Liver (tissue), 9 donors: ENCODE measurements around the gene CASP3. TPM values are rescaled to one million over a fixed set of nuclear protein-coding genes. Genes with fewer than 3 reads are reported as not detected.

Source experiments
- DNase-seq: peaks from one replicate; pipeline ENCODE4 v3.0.0-alpha.2; 2017; ENCODE audit warnings: low spot score
- H3K27ac ChIP-seq, 2 donors: one replicate each; pipeline ENCODE4 v1.7.0; 2013; ENCODE audit warnings: inconsistent platforms in 2 of 2, low read length in 2 of 2, control low read depth in 1 of 2, low read depth in 1 of 2, mild to moderate bottlenecking in 1 of 2
- H3K27me3 ChIP-seq, 4 donors: one replicate each; pipeline versions ENCODE4 v1.6.1 to v1.7.0; 2013; ENCODE audit warnings: low read length in 3 of 4, inconsistent platforms in 1 of 4, mild to moderate bottlenecking in 1 of 4, moderate library complexity in 1 of 4; ENCODE audit not compliant: control insufficient read depth in 4 of 4, insufficient read depth in 4 of 4
- H3K36me3 ChIP-seq, 4 donors: one replicate each; pipeline versions ENCODE4 v1.6.1 to v1.7.0; 2013; ENCODE audit warnings: low read length in 3 of 4, mild to moderate bottlenecking in 3 of 4, low read depth in 1 of 4, moderate library complexity in 1 of 4; ENCODE audit not compliant: control insufficient read depth in 4 of 4, insufficient read depth in 3 of 4
- H3K4me1 ChIP-seq, 4 donors: one replicate each; pipeline versions ENCODE4 v1.6.1 to v1.7.0; 2013; ENCODE audit warnings: low read length in 3 of 4, mild to moderate bottlenecking in 3 of 4, moderate library complexity in 1 of 4; ENCODE audit not compliant: control insufficient read depth in 4 of 4, insufficient read depth in 4 of 4
- H3K4me3 ChIP-seq, 3 donors: one replicate each; pipeline versions ENCODE4 v1.6.1 to v1.7.0; 2013; ENCODE audit warnings: low read length in 3 of 3, control low read depth in 1 of 3, low read depth in 1 of 3, mild to moderate bottlenecking in 1 of 3
- H3K9ac ChIP-seq, 2 donors: one replicate each; pipeline ENCODE4 v1.7.0; 2013; ENCODE audit warnings: low read length in 2 of 2, mild to moderate bottlenecking in 2 of 2, moderate library complexity in 2 of 2, control low read depth in 1 of 2, low read depth in 1 of 2
- H3K9me3 ChIP-seq, 4 donors: one replicate each; pipeline versions ENCODE4 v1.6.1 to v1.7.0; 2013; ENCODE audit warnings: low read length in 3 of 4; ENCODE audit not compliant: control insufficient read depth in 4 of 4
- EGR1 ChIP-seq, 2 donors: IDR thresholded peaks; 2 replicates each; pipeline ENCODE4 v1.6.1; 2016 to 2018; ENCODE audit warnings: antibody characterized with exemption in 2 of 2, low read depth in 2 of 2
- FOXA1 ChIP-seq: IDR thresholded peaks from 2 replicates; pipeline ENCODE4 v1.6.1; 2016; ENCODE audit warnings: antibody characterized with exemption
- HNF4A ChIP-seq, 2 donors: conservative IDR thresholded peaks; 2 replicates each; pipeline ENCODE4 v1.6.1; 2016; ENCODE audit warnings: antibody characterized with exemption in 2 of 2, mild to moderate bottlenecking in 2 of 2
- HNF4G ChIP-seq: IDR thresholded peaks from 2 replicates; pipeline ENCODE4 v1.6.1; 2016; ENCODE audit warnings: antibody characterized with exemption
- JUND ChIP-seq, 2 donors: IDR thresholded peaks; 2 replicates each; pipeline ENCODE4 v1.6.1; 2016; ENCODE audit warnings: antibody characterized with exemption in 2 of 2
- RAD21 ChIP-seq, 2 donors: IDR thresholded peaks; 2 replicates each; pipeline ENCODE4 v1.6.1; 2016; ENCODE audit warnings: antibody characterized with exemption in 2 of 2, mild to moderate bottlenecking in 2 of 2
- RXRA ChIP-seq, 2 donors: IDR thresholded peaks; 2 replicates each; pipeline ENCODE4 v1.6.1; 2017 to 2018; ENCODE audit warnings: antibody characterized with exemption in 2 of 2, mild to moderate bottlenecking in 1 of 2
- SP1 ChIP-seq: IDR thresholded peaks from 2 replicates; pipeline ENCODE4 v1.6.1; 2018; ENCODE audit warnings: antibody characterized with exemption, mild to moderate bottlenecking
- TAF1 ChIP-seq: conservative IDR thresholded peaks from 2 replicates; pipeline ENCODE4 v1.6.1; 2016; ENCODE audit warnings: antibody characterized with exemption, mild to moderate bottlenecking
- YY1 ChIP-seq: IDR thresholded peaks from 2 replicates; pipeline ENCODE4 v1.6.1; 2016; ENCODE audit warnings: antibody characterized with exemption, mild to moderate bottlenecking
- WGBS: extraction: QIAGEN DNeasy Blood & Tissue Kit; methylation state at CpG from one replicate; pipeline ENCODE4 v1.1.7; 2013; 5-methylcytosine and 5-hydroxymethylcytosine counted together
- polyA plus RNA-seq, 2 donors: library from polyadenylated mRNA; stranded (reverse) in 1 of 2; unstranded in 1 of 2; fragments of 200-250 nt in 1 of 2; fragments of >200 nt in 1 of 2; fragmentation: Nextera tagmentation in 1 of 2; extraction: Ambion mirVana in 1 of 2; gene quantifications; one replicate each; pipeline versions ENCODE4 v1.2.1 to v1.2.3, GENCODE V29; 2013 to 2015
- total RNA-seq, 2 donors: library from RNA; depleted of rRNA; stranded (reverse); fragments of >200 nt; gene quantifications; one replicate each; pipeline ENCODE4 v1.2.3, GENCODE V29; 2014
- TF ChIP-seq, protein P1 (sequence below): fragments of 150-350 bp; IDR thresholded peaks from 2 replicates; pipeline ENCODE4 v1.5.1; 2017; ENCODE audit warnings: improper control_type of control experiment, low read depth, low read length; ENCODE audit not compliant: missing input control
- TF ChIP-seq, protein P2 (sequence below): IDR thresholded peaks from 2 replicates; pipeline ENCODE4 v1.6.1; 2016; ENCODE audit warnings: antibody characterized with exemption, mild to moderate bottlenecking
- TF ChIP-seq, protein P3 (sequence below): IDR thresholded peaks from 2 replicates; pipeline ENCODE4 v1.6.1; 2016; ENCODE audit warnings: antibody characterized with exemption
- donor health status: healthy.
- donor health status: healthy.
- donor health status: healthy.
- donor health status: healthy.
- donor health status: healthy.

The CASP3 gene
- total and polyA plus RNA-seq, 4 donors = 7.8 to 30.1 (median 11.8) TPM

DNA sequence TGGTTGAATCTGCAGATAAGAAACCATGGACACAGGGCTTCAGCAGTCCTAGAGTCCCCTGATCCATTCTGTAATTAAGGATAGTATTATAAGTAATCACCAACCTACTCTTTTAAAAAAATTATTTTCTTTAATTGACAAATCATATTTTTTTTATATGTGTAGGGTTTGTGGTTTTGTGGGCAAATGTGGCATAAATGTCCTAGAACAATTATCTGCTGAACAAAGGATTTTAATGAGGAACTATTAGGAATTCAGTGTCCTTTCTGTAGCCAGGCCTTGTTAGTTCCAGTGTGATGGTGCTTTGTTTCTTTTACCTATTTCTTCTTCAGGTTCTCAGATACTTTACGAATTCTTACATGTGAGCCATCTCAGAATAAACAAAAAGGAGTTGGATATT lies 32.7 kb upstream of the CASP3 start:
- DNase-seq = no peak
- Histone ChIP-seq H3K27me3 (no peaks in the 10 kb centered on the region), H3K36me3 (peaks cover 0 to 2% (median under 1%) of the 10 kb centered on the region in 4 donors), H3K9ac (no peak overlapping the region), H3K4me3 (no peak overlapping the region), H3K27ac (no peak overlapping the region), H3K4me1 (peaks cover 0 to 3% (median 0%) of the 10 kb centered on the region in 4 donors), H3K9me3 (no peaks in the 10 kb centered on the region)
- WGBS = 97% methylated on average over 1 of the region's 1 CpG
- TF ChIP-seq, protein P1, sequence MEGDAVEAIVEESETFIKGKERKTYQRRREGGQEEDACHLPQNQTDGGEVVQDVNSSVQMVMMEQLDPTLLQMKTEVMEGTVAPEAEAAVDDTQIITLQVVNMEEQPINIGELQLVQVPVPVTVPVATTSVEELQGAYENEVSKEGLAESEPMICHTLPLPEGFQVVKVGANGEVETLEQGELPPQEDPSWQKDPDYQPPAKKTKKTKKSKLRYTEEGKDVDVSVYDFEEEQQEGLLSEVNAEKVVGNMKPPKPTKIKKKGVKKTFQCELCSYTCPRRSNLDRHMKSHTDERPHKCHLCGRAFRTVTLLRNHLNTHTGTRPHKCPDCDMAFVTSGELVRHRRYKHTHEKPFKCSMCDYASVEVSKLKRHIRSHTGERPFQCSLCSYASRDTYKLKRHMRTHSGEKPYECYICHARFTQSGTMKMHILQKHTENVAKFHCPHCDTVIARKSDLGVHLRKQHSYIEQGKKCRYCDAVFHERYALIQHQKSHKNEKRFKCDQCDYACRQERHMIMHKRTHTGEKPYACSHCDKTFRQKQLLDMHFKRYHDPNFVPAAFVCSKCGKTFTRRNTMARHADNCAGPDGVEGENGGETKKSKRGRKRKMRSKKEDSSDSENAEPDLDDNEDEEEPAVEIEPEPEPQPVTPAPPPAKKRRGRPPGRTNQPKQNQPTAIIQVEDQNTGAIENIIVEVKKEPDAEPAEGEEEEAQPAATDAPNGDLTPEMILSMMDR = no peak
- no peak for TF ChIP-seq JUND (IDR thresholded peaks at IDR 0.05)
- no peak for TF ChIP-seq RAD21 (IDR thresholded peaks at IDR 0.05)
- TF ChIP-seq, protein P2, sequence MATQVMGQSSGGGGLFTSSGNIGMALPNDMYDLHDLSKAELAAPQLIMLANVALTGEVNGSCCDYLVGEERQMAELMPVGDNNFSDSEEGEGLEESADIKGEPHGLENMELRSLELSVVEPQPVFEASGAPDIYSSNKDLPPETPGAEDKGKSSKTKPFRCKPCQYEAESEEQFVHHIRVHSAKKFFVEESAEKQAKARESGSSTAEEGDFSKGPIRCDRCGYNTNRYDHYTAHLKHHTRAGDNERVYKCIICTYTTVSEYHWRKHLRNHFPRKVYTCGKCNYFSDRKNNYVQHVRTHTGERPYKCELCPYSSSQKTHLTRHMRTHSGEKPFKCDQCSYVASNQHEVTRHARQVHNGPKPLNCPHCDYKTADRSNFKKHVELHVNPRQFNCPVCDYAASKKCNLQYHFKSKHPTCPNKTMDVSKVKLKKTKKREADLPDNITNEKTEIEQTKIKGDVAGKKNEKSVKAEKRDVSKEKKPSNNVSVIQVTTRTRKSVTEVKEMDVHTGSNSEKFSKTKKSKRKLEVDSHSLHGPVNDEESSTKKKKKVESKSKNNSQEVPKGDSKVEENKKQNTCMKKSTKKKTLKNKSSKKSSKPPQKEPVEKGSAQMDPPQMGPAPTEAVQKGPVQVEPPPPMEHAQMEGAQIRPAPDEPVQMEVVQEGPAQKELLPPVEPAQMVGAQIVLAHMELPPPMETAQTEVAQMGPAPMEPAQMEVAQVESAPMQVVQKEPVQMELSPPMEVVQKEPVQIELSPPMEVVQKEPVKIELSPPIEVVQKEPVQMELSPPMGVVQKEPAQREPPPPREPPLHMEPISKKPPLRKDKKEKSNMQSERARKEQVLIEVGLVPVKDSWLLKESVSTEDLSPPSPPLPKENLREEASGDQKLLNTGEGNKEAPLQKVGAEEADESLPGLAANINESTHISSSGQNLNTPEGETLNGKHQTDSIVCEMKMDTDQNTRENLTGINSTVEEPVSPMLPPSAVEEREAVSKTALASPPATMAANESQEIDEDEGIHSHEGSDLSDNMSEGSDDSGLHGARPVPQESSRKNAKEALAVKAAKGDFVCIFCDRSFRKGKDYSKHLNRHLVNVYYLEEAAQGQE = no peak
- no peak for TF ChIP-seq HNF4G
- no peak for TF ChIP-seq TAF1

DNA sequence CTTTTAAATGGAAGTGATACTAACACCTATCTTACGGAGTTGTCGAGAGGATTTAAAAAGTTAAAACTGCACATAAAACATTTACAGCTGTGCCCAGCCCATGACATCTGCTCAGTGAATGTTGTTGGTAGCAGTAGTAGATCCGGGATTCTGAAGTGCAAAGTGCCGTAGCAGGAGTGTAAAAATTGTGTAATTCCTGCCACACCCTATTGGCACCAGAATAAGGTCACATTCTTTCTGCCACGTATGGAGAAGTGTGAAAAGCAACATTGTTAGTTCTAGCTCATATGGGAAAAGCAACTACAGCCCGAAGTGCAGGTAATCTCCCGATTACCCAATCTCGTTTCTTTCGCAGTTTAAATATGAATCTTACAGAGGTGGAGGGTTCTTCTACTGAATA lies 31.5 kb upstream of the CASP3 start:
- Histone ChIP-seq H3K9me3 (no peaks in the 10 kb centered on the region), H3K4me1 (peaks cover 0 to 3% (median 0%) of the 10 kb centered on the region in 4 donors), H3K4me3 (no peak overlapping the region), H3K27ac (no peak overlapping the region), H3K9ac (no peak overlapping the region), H3K27me3 (no peaks in the 10 kb centered on the region), H3K36me3 (peaks cover 0 to 2% (median 0%) of the 10 kb centered on the region in 4 donors)
- DNase-seq = no peak
- TF ChIP-seq, protein P2 = no peak
- TF ChIP-seq SP1 (no peak), RXRA (IDR thresholded peaks at IDR 0.05) (no peak), RAD21 (IDR thresholded peaks at IDR 0.05) (no peak), HNF4A (conservative IDR thresholded peaks at IDR 0.05) (peak in 1 of 2 donors; percentile 8), EGR1 (IDR thresholded peaks at IDR 0.05; ENCODE audit: low read depth in 2 of 2) (no peak), FOXA1 (no peak), YY1 (no peak)
- TF ChIP-seq, protein P3, sequence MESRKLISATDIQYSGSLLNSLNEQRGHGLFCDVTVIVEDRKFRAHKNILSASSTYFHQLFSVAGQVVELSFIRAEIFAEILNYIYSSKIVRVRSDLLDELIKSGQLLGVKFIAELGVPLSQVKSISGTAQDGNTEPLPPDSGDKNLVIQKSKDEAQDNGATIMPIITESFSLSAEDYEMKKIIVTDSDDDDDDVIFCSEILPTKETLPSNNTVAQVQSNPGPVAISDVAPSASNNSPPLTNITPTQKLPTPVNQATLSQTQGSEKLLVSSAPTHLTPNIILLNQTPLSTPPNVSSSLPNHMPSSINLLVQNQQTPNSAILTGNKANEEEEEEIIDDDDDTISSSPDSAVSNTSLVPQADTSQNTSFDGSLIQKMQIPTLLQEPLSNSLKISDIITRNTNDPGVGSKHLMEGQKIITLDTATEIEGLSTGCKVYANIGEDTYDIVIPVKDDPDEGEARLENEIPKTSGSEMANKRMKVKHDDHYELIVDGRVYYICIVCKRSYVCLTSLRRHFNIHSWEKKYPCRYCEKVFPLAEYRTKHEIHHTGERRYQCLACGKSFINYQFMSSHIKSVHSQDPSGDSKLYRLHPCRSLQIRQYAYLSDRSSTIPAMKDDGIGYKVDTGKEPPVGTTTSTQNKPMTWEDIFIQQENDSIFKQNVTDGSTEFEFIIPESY = no peak
- 69% methylated on average over 9 of the region's 9 CpGs for WGBS
